NOMO-1 (cell line): ENCODE results near the gene S100A1.

Experiments
- DNase-seq, 2 experiments: peaks; one replicate each; lab custom pipeline; 2025; ENCODE audit not compliant: unreplicated experiment in 2 of 2; lab: John Stamatoyannopoulos, UW

S100A1 gene

GRCh38 chr1:153610334-153610733 is 17.9 kb upstream of the S100A1 start:
- no peak for DNase-seq

- peak in 1 of 2 experiments; percentile 19 for DNase-seq
Measured at GRCh38 chr1:153610811-153611301, 17.4 kb upstream of the S100A1 start.

GRCh38 chr1:153611356-153611755 is 16.9 kb upstream of the S100A1 start:
- DNase-seq, result no peak

GRCh38 chr1:153612111-153612754 is 16.0 kb upstream of the S100A1 start:
- no peak for DNase-seq

GRCh38 chr1:153612755-153613331 is 15.4 kb upstream of the S100A1 start, which contains the start of gene S100A16:
Gene S100A16, minus strand, starts transcription at chr1:153613137. Its CDS starts 4,986 bp downstream, at chr1:153608151.
- DNase-seq, result no peak

- no peak for DNase-seq
Measured at GRCh38 chr1:153613406-153613805, 14.8 kb upstream of the S100A1 start.

GRCh38 chr1:153614189-153614900 is 13.9 kb upstream of the S100A1 start:
- no peak for DNase-seq

- DNase-seq, result no peak
Measured at GRCh38 chr1:153614906-153615305, 13.3 kb upstream of the S100A1 start.

GRCh38 chr1:153615406-153615805 is 12.8 kb upstream of the S100A1 start:
- no peak for DNase-seq

GRCh38 chr1:153616144-153616916 is 11.9 kb upstream of the S100A1 start, which contains the start of gene S100A14:
Gene S100A14, minus strand, starts transcription at chr1:153616325. Its CDS starts 467 bp downstream, at chr1:153615858.
- DNase-seq, result no peak

- DNase-seq, result no peak
Measured at GRCh38 chr1:153616917-153617311, 11.3 kb upstream of the S100A1 start.

GRCh38 chr1:153617663-153618062 is 10.6 kb upstream of the S100A1 start:
- DNase-seq, result no peak

GRCh38 chr1:153619171-153619570 is 9.1 kb upstream of the S100A1 start:
- DNase-seq, result no peak

- peak; percentile 27 to 43 for DNase-seq
Measured at GRCh38 chr1:153623101-153623500, 5.1 kb upstream of the S100A1 start.

GRCh38 chr1:153624965-153625611 is 3.1 kb upstream of the S100A1 start:
- DNase-seq, result no peak

- no peak for DNase-seq
Measured at GRCh38 chr1:153626477-153626903, 1.7 kb upstream of the S100A1 start.

GRCh38 chr1:153626904-153627714 is 1.1 kb upstream of the S100A1 start, which contains the start of gene S100A13:
Gene S100A13, minus strand, starts transcription at chr1:153627505. Its CDS starts 1,033 bp downstream, at chr1:153626472.
- DNase-seq, result no peak

- no peak for DNase-seq
Measured at GRCh38 chr1:153628638-153629342, 556 bp downstream of the S100A1 start.

- no peak for DNase-seq
Measured at GRCh38 chr1:153629343-153629665, 1.1 kb downstream of the S100A1 start.
